Skeletal muscle cell (primary cell): ENCODE results near the gene IRX2.

Experiments
- DNase-seq: peaks from one replicate; pipeline ENCODE4 v3.0.0-alpha.2; 2010; ENCODE audit warnings: low read depth
- H3K4me3 ChIP-seq: 2 replicates; pipeline ENCODE4 v1.5.1; 2011; ENCODE audit warnings: low read depth, mild to moderate bottlenecking, control low read depth, low read length, moderate library complexity

Gene IRX2

GRCh38 chr5:2746561-2747032 lies 4.9 kb downstream of the IRX2 start:
- H3K4me3 ChIP-seq: no peak overlapping the region

DNA sequence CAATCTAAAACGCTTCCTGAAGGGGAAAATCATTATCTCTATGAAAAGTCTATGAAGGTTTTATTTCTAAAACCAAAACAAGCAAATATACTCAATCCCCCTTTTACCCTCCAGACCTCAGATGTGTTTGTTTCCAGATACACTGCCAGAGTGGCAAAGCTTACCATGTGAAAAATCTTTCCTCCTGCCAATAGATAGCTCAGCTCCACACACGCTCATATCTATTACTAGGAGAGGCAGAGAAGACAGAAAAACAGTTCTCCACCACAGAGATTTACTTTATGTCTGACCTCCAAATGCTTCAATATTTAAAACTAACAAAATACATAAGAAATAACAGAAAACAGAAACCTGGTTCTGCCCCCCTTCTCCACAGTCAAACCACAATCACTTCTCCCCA lies 7.0 kb downstream of the IRX2 start:
- DNase-seq: no peak
- no peak overlapping the region for H3K4me3 ChIP-seq

More at GRCh38 chr5:2746561-2747032, 4.9 kb downstream of the IRX2 start:
- DNase-seq: no peak

GRCh38 chr5:2742921-2743679 lies 8.4 kb downstream of the IRX2 start:
- no peak overlapping the region for H3K4me3 ChIP-seq
- no peak for DNase-seq

DNA sequence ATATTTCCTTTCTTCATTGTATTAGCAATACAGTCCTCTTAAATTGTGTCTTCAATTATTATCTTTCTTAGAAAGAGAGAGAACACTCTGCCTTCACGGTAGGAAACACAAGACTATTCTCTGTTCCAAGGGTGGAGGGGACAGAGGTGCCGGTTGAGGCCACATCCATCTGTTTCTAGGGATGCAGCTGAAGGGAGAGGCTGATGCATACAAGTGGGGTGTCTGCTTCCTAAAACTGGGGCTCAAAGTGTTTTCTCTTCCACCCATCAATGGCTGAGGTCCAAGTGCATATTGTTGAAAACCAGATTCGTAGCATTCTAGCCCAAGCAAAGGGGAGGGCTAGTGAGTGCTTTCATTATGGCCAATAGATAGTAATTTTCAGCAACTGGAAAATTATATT lies 9.5 kb downstream of the IRX2 start:
- H3K4me3 ChIP-seq: no peak overlapping the region
- no peak for DNase-seq

GRCh38 chr5:2740876-2741555 lies 10.5 kb downstream of the IRX2 start:
- no peak for DNase-seq
- H3K4me3 ChIP-seq: no peak overlapping the region

DNA sequence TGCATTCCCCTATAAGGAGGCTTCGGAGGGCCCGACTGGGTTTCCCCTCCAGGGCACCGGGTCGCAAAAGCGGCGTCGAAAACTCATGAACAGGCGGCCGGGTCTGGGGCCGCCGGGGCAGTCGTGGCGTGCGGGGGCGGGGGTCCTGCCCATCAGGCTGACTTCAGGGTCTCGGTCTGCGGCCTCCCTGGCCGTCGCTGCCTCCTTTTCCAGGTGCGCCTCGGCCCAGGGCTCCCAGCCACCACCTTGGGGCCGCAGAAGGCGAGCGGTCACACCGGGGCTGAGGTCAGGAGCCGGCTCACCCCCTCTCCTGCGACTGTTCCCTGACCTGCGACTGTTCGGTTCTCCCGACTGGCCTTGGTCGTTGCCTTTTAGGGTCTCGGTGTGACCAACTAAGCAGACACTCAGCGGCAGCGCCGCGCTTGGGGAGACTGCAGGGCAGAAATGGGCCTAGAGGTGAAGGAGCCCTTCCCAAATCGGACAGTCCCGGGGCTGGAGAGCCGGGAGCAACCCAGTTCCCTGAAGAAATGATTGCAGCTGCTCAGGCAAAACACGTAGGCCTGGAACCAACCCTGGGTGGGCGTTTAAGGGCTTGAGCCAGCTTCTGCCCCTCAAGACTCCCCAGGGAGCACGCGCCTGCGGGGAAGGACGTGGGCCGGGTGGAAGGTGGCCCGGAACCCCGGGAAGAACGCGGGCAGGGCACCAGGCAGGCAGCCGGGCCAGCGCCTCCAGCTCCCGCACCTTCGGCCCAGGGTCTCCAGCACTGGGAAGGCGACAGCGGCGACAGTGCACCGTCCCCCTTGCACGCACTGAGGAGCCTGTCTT lies 11.2 kb downstream of the IRX2 start:
- no peak for DNase-seq
- H3K4me3 ChIP-seq: peak overlapping the region; percentile 47

DNA sequence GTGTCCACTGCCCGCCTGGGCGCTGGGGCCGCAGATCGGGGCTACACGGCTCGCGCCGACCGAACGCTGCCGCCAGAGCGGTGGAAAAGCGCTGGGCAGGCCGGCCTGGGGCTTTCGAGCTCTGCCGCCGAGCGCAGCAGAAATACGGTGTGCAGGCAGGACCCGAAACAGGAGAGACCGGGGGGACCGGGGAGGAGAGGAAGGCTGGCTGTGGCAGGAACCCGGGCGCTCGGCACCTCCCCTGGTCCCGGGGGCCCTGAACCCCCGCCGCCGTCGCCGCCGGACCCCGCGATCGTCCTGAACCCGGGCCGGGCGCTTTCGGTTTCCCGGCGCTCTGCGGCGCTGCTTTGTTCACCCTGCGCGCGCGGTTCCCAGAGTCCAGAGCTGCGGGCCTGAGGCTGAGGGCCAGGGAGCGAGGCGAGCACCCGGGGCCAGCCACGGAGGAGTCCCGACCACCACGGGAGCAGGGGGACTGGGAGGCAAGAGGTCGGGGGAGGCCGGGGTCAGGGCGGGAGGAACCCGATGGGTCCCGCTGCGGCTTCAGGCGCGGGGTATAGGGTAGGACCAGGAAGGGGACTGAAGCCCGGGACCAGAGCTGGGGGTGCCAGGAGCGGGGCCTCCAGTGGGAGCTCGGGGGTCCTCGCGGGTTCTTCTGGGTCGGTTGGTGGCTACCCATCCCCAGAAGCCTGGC lies 12.0 kb downstream of the IRX2 start:
- DNase-seq: no peak
- H3K4me3 ChIP-seq: peak overlapping the region; percentile 47

DNA sequence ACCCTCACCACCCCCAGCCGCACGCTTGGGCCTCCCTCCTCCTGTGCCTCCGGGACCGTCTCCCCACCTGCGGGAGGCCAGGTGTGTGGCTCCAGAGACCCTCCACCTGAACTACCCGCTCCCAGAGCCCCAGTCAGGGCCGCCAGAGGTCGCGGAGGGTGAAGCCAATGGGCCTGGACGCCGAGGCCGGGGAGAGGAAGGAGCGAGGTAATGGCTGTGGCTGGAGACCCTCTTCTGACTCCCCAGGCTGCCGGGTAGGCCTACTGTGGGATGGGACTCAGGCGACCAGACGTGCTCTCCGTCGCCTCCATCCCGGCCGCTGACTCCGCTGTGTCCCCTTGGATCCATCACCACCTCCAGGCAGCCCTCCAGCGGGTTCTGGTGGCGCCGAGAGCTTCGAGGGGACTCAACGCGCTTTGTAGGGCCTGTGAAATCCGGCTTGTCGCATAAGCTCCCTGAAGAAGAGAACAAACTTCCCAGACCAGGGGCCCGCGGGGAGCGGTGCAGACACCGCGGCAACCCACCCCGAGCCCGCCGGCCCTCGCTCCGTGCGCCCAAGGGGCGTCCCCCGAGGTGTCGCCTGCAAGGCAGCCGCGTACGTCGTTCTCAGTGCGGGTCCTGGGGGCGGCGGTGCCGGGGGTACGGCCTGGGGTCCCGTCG lies 12.6 kb downstream of the IRX2 start:
- DNase-seq: no peak
- H3K4me3 ChIP-seq: peak overlapping the region; percentile 47

- DNase-seq: no peak
- no peak overlapping the region for H3K4me3 ChIP-seq
Measured at GRCh38 chr5:2738156-2738699, 13.2 kb downstream of the IRX2 start.

DNA sequence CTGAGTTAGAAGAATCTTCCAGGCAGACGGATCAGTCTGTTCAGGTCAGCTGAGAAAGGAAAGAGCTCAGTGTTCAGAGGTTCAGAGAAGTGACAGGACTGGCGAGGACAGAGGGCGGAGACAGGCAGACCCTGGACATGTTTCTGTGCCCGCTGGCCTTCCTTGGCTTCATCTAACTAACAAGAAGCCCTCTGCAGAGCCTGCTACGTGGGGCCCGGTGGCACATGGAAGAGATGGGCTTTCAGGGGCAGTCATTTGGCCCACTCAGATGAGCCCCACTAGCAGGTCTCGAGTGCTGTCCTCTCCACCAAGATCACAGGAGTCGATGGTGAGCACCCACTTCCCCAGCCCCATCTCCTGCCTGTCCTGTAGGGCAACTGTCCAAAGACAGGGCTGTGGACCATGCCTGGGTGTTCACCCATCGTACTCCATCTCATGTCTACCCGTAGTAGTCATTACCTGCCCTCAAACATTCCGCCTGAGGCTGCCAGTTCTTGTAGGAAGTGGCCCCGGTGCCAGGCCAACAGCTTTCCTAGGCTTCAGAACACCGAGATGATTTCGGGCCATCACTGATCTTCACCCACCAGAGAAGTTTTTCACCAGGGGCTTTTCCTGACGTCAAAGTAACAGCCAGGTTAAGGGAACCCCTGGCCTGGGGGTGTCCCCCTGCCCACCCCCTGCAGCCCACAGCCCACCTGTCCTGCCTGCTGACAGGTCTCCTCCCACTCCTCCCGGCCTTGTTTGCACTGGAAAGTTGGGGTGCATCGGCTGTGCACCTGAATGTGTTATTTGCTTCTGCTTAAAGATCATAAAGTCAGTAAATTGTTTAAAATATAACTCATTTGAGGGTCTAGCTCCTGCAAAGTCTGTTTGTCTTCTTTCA lies 14.0 kb downstream of the IRX2 start:
- no peak for DNase-seq
- no peak overlapping the region for H3K4me3 ChIP-seq

DNA sequence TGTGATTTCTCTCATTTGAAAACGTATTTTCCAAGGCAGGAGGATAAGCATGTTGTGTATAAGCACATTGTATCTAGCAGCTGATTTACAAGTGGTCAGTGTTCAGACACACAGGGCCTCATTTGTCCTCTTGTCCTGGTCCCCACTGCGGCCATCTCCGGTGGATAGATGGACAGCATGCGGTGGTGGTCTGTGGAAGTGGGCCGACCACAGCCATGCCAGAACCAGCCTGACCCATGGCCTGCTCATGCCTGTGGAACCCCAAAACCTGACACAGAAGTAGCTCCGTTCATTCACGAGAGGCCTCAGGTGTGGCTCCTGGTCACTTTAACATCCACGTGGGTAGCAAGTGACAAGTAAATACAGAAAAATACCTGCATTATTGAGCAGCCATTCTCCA lies 14.6 kb downstream of the IRX2 start:
- DNase-seq: no peak
- no peak overlapping the region for H3K4me3 ChIP-seq

DNA sequence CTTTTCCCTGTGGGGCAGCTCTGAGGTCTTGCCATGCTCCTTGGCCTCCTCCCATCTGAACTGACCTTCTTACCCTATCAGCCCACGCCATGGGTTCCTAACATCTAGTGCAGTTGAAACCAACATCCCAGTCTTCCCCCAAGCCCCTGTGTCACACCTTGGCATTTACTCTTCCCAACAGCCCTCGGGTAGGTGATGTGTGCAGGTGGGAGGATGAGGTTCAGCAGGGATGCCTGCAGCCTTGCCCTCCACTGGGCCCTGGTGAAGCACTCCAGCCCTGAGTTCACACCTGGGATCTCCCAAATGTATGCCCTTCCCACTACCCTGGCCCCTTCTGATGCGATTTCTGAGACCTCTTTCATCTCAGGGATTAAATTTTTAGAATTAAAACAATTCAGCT lies 15.5 kb downstream of the IRX2 start:
- no peak overlapping the region for H3K4me3 ChIP-seq
- DNase-seq: no peak

GRCh38 chr5:2732850-2733249 lies 18.6 kb downstream of the IRX2 start:
- no peak for DNase-seq
- no peak overlapping the region for H3K4me3 ChIP-seq

DNA sequence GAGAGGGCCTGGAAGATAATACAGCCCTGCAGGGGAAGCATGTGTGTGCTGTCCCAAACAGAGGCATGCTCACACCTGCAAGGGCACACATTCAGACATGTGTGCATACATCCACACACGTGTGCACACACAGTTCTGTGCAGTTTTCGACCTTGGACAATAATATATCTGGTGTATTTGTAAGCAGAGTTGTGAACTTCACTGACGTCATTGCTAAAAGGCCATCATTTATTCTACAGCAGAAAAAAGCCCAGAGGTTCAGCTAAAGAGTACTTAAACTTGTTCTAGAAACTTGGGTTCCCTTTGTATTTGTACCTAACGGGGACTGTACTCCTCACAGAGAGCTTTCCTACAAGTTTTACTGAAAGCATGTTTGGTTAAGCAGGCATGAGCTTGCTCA lies 19.5 kb downstream of the IRX2 start:
- no peak for DNase-seq

DNA sequence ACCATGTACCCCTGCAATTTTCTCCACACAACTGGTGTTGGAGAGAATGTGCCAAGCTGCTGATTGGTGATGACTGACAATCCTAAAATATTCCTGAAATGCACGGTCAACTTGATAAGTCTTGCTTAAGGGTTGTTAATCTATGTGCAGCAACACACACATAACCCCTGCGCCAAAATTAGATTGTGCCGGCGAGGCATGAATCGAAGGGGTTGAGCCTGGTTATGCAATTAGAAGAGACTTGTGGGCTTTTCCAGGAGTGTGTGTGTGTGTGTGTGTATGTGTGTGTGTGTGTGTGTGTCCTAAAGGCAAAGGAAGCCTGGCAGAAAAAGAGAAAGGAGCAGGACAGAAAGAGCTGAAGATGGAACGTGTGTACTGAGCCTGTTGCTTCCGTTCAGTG lies 22.3 kb downstream of the IRX2 start:
- H3K4me3 ChIP-seq: no peak overlapping the region
- DNase-seq: no peak

More for the DNA sequence above, 19.5 kb downstream of the IRX2 start:
- no peak overlapping the region for H3K4me3 ChIP-seq

DNA sequence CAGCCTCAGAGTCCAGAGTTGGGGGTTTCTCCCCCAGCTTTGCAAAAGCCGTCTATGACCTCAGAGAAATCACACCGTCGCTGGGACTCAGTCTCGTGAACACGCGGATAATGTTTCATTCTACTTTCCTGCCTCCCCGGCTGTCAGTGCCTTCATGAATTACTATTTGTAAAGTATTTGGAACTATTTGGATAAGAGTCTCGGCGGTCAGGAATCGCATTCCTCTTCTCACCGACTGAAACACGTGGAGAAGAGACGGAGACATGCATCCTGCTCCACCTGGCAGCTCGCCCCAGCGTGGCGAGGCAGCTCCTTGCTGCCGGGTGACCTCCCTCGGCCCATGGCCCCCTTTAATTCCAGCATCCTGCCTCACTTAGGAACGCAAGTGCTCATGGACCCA lies 23.9 kb downstream of the IRX2 start:
- no peak overlapping the region for H3K4me3 ChIP-seq
- no peak for DNase-seq

- no peak overlapping the region for H3K4me3 ChIP-seq
- no peak for DNase-seq
Measured at GRCh38 chr5:2725980-2726765, 25.3 kb downstream of the IRX2 start.
